ENCODE measurements around the gene CCDC88A.
"Not testable (repeated sequence)": the region's sequence is repeated elsewhere in the genome, so short reads cannot be mapped to it uniquely, and the experiment has no call there.

The CCDC88A gene

DNA sequence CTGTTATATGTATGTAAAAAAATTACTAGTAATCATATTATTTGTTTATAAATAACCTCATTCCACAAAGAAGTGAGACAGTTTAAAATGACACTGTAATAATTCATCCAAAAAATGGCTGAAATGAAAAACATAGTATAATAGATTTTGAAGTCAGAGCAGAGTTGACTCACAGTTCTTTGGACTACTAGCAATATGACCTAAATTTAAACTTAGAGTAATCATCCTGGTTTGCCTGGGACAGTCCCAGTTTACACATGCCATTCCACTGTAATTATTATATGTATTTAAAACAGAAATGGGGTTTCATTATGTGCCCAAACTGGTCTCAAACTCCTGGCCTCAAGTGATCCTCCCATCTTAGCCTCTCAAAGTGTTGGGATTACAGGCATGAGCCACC lies 48.3 kb downstream of the CCDC88A start:
- DNase-seq (ENCODE audit: low spot score), result no peak

GRCh38 chr2:55370208-55370607 lies 49.4 kb downstream of the CCDC88A start:
- no peak for DNase-seq (ENCODE audit: low spot score)

GRCh38 chr2:55365303-55365702 lies 54.4 kb downstream of the CCDC88A start:
- DNase-seq (ENCODE audit: low spot score), result no peak

DNA sequence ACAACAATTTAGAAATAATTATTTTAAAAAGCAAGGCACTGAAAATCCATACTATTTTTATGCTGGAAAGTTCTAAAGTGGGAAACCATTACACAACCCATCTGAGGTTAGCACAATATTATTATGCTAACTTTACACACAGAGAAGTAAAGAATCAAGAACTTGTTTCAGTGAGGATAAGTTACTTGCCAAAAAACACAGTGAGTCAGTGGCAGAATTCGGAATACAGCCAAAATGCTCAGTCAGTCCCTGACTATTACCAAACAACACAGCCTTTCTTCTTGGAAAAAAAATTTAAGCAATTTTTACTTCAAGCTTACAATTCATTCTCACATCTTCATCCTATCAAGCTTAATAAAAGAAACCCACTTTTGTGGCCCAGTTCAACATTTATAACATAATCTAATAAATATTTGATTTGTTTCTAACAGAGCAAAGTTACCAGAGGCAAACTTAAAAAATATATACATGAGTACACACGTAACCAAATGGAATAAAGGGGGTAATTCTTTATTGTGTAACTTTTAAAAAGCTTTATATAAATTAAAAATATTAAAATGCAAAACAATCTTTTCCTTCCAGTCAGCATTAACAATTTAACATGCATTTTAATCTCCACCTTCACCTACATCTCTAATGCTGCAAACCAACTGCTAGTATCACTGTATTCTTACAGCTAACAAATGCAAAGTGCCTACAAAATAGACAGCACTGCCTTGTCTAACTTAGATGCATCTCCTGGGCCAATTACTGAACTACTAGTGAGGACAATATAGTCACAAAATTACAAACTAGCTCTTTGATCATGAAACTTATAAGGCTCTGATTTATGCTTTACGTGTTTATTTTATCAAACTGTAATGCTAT lies 55.2 kb downstream of the CCDC88A start:
- no peak for DNase-seq (ENCODE audit: low spot score)

DNA sequence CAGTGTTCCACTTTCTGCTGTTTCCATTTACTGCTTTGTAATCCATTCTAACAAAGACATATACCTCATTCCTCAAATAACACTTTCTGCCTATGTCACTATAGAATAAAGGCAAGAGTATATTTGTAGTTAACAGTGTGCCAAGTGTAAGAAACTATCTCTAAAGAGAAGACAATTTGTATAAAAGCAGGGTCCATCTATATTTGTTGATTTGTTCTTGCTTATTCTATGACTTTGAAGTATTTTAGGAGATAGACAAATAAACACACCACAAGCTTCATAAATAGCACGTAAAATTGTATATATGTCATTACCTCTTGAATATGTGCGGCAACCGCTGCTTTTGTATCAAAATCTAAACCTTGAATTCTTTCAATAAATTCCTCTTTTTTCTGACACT lies 56.0 kb downstream of the CCDC88A start:
- no peak for DNase-seq (ENCODE audit: low spot score)

DNA sequence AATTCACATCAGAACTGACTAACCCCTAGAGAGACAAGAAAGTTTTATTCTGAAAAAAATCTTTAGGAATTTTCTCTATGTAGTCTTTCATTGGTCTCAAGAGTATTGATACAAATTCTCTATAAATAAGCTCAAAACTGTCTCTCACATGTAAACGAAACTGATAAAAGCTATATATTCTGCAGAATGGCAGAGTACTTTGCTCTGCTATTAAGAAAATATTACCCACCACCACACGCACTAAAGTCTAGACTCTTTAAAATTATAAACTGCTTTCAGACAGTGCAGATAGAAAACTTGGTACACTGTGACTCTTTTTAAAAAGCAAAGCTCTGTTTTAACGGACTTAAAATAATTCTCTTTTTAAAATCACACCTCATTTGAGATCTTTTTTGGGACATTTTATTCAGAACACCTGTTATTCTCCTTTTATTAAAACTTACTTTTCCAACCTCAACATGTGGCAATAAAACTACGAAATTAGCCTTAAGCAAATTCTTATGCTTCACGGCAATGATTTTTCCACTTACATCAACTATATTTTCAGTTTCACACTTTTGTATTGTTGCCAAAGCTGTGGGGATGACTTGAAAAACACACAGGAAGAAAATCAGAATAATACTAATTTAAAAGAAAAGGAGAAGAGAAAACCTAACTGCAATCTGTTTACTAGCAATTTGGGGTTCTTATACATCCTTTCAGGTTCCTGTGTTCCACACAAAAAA lies 58.0 kb downstream of the CCDC88A start:
- no peak for DNase-seq (ENCODE audit: low spot score)

DNA sequence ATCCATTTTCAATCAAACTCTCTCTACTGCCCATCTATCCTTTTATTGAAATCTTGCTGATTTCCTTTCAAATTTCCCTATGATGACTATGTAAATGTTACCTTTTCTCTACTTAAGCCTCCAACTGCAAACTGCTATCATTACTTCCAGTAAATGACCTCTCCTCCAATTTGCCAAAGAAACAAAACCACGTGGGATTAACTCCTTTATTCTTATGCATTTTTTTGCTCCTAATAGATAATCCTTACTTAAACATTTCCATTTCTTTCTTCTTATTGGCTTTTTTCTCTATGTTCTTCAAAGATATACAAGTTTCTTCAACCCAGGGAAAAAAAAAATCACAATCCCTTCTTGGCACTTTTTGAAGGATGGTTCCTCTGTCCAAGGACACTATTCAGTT lies 61.2 kb downstream of the CCDC88A start:
- DNase-seq (ENCODE audit: low spot score), result no peak

DNA sequence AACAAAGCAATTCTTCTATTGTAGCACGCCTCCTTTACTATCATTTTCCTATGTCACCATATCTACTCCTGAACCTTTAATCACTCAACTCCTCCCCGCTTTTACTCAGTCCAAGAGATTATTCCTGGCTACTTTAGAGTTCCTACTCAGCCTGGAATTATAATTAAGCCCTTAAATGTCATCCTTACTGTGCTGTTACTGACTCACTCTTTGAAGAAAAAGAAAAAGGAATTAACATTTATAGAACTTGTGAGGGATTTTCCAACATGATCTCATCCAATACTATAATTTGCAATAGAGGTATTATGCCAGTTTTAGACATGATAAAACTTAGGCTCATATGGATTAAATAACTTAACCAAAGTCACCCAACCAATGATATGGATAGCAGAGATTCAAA lies 61.7 kb downstream of the CCDC88A start:
- DNase-seq (ENCODE audit: low spot score), result no peak

DNA sequence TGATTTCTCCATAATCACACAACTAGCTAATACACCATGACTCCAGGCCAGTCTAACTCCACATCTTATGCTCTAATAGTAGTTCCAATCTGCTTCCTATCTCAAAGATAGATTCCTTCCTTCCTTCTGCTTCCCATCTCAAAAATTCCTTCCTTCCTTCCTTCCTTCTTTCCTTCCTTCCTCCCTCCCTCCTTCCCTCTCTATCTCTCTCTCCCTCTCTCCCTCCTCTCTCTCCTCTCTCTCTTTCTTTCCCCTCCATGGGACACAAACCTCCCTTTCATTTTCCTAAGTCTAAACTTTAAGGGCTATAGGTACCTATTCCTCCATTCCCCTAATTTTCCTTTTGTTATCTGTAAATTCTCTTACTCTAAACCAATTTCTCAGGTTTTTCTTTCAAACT lies 62.5 kb downstream of the CCDC88A start:
- no peak for DNase-seq (ENCODE audit: low spot score)

GRCh38 chr2:55356136-55356535 lies 63.5 kb downstream of the CCDC88A start:
- not testable (repeated sequence) for DNase-seq (ENCODE audit: low spot score)

GRCh38 chr2:55355451-55355850 lies 64.2 kb downstream of the CCDC88A start:
- no peak for DNase-seq (ENCODE audit: low spot score)

DNA sequence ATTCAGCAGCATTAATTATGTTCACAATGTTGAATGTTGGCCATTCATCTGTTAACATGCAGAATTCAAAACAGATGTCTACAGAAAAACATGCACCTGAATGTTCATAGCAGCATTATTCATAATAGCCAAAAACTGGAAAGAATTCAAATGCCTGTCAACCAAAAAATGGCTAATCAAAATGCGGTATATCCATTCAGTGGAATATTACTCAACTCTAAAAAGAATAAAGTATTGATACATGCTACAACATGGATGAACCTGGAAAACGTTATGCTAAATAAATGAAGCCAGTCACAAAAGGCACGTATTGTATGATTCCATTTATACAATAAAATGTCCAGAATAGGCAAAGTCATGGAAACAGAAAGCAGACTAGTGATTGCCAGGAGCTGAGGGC lies 68.0 kb downstream of the CCDC88A start:
- no peak for DNase-seq (ENCODE audit: low spot score)

DNA sequence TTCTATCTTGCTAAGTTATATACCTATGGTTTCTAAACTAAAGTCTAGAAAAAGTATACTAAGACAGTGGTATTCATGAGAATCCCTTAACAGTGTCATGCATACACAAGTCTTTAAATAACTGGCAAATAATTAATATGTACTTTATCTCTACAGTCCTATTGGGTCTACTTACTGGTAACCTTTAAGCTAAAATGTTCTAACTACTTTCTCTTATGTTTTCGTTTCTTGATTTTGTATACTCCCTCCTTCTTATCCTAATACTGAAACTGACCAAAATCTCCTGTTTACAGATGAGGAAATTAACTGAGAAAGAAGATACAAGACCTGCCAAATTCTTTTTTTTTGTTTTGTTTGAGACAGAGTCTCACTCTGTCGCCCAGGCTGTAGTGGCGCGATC lies 74.6 kb downstream of the CCDC88A start:
- no peak for DNase-seq (ENCODE audit: low spot score)

DNA sequence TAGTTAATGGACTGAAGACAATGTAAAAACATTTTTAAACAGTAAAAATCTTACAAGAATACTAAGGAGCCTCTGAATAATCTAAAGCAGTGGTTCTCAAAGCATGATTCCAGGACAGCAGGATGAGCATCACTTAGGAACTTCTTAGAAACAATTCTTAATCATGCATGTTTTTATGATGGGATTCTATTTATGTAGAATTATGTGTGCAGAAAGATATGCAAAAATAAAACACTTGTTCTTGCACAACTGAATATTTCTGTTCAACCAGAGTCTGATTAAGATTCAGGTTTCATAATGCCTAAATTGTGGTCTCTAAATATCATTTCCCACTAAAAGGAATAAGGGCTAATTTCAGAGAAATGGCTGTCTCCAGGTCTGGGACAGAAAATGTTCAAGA lies 81.4 kb downstream of the CCDC88A start:
- no peak for DNase-seq (ENCODE audit: low spot score)

GRCh38 chr2:55334728-55335127 lies 84.9 kb downstream of the CCDC88A start:
- no peak for DNase-seq (ENCODE audit: low spot score)

DNA sequence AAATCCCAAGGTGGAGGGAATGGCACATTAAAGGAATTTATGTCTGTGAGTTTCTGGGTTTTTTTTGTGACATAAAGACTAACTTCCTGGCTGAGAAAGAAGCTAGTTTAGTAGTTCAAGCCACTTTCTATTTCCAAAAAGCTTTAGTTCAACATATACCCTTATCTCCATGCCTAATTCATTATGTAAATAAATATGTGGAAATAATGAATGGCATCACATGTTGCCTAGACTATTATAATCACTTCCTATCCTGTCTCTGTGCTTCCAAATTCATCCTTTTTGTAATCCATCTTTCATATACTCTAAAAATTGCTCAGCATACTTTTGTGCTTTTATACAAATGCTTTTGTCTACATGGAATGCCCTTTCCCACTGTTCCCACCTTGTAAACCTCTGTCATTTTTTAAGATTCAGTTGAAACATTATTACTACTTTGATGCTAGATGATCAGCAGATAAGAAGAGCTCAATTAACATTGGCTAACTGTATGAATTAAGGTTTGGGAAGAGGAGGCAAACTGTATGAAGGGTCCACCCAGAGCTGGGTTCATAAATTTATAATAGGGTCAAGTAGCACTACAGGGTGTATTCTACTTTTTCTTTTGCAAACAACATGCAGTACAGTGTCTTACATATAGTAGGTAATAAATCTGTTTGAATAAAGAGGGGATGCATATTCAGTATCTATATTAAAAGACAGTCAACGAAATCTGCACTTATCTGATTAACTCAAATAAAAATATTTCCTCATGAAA lies 88.9 kb downstream of the CCDC88A start:
- no peak for DNase-seq (ENCODE audit: low spot score)

GRCh38 chr2:55327470-55328230 lies 92.0 kb downstream of the CCDC88A start:
- DNase-seq (ENCODE audit: low spot score), result no peak

DNA sequence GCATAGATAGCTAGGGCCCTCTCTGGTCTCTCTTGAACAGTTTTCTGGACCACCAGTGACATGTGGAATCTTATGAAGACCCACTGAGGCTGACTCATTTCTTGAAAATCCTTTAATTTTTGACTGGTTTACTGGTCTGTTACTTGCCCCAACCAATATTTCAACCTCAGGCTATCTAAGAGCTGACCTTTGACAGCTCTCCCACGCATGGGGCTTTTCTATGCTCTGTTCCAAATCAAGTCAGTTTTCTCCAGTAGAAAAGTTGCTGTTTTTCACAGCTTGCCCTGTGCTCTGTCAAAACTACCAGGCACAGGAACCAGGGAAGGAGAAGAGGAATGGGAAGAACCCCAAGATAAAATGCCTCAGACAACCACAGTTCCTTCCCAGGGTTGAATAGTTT lies 104.7 kb downstream of the CCDC88A start:
- no peak for DNase-seq (ENCODE audit: low spot score)

DNA sequence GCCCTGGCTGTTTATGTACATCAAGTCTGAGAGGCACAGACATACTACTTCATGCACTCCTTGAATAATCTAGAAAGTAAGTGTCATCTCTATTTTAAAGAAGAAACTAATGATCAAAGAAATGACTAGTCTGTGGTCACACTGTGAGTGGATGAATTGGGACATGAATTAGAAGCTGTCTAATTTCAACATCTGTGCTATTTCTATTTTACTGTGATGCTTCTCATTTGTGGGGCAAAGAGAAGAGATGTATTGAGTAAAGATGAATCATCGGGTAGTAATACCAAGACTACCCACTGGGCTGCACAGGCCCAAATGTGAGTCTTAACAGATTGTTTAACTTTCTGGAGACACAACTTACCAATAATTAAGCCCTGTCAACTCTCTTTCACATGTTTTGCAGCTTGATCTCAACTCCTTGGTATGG lies 108.2 kb downstream of the CCDC88A start:
- DNase-seq (ENCODE audit: low spot score), result no peak

DNA sequence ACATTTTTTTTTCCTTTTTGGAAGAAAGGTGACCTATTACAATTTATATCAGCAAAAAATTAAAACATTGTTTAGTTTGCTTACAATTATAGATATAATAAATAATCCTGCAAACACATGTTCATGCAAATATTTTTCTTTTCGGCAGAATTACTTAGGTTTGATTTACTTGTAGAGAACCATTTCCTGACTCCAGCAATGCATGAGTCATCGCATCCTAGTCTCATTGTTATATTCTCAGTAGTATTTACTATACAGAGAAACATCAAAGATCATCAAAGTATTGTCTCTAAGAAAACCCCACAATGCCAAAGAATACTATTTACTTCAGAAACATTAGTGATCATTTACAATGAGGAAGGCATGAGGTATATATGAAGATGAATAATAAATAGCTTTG lies 110.2 kb downstream of the CCDC88A start:
- no peak for DNase-seq (ENCODE audit: low spot score)

GRCh38 chr2:55302241-55302640 lies 117.4 kb downstream of the CCDC88A start:
- no peak for DNase-seq (ENCODE audit: low spot score)

DNA sequence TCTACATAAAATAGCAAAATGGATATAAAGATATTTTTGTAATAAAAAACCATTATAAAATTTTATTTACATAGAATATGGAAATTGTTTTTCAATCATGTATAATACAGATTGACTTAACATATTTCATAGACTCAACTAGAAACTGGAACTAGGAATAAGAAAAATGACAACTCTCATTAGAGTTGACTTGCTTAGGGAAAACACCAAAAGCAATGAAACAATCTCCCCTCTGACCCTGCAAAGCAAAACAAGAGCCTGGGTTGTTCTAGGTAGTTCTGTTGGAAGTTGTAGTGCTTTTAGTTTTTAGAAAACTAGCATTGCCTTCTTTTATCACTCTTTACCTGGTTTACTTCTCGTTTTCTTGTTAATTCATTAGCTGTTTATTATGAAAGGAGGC lies 118.4 kb downstream of the CCDC88A start:
- no peak for DNase-seq (ENCODE audit: low spot score)

Measured in HuH-7.5 (cell line).